Transverse colon (tissue), 4 donors: ENCODE results near the gene NUCB2. TPM values are rescaled to one million over a fixed set of nuclear protein-coding genes. Genes with fewer than 3 reads are reported as not detected.

Experiments used
- DNase-seq: peaks from one replicate; pipeline ENCODE4 v3.0.0-alpha.2; 2019
- H3K27ac ChIP-seq, 4 donors: fragments of 200-600 bp; sonication (generic); 2 replicates each; pipeline ENCODE4 v1.5.1; 2016 to 2018; ENCODE audit warnings: inconsistent platforms in 4 of 4
- H3K27me3 ChIP-seq: fragments of 200-600 bp; sonication (generic); 2 replicates; pipeline ENCODE4 v1.5.1; 2017; ENCODE audit warnings: inconsistent platforms
- H3K36me3 ChIP-seq, 4 donors: fragments of 200-600 bp; sonication (generic); 2 replicates each; pipeline ENCODE4 v1.5.1; 2017 to 2019; ENCODE audit warnings: inconsistent platforms in 4 of 4
- H3K4me1 ChIP-seq, 4 donors: fragments of 200-600 bp; sonication (generic); 2 replicates each; pipeline ENCODE4 v1.5.1; 2017 to 2020; ENCODE audit warnings: inconsistent platforms in 4 of 4
- H3K4me3 ChIP-seq, 4 donors: fragments of 200-600 bp; sonication (generic); 1 replicate in 1 of 4; 2 replicates in 3 of 4; pipeline versions ENCODE4 v1.5.1 to v1.6.1; 2017 to 2019; ENCODE audit warnings: inconsistent platforms in 4 of 4
- H3K9me3 ChIP-seq, 2 donors: fragments of 200-600 bp; sonication (generic); 2 replicates each; pipeline ENCODE4 v1.5.1; 2017 to 2019; ENCODE audit warnings: inconsistent platforms in 2 of 2
- CTCF ChIP-seq, 5 experiments: fragments of 200-600 bp in 3 of 5; fragments of 450-650 bp in 2 of 5; sonication (generic) in 3 of 5; IDR thresholded peaks; 1 replicate in 2 of 5; 2 replicates in 3 of 5; pipeline ENCODE4 v1.5.1; 2016 to 2017; ENCODE audit warnings: antibody characterized with exemption in 5 of 5, inconsistent platforms in 3 of 5, mild to moderate bottlenecking in 2 of 5, moderate library complexity in 1 of 5
- EP300 ChIP-seq: sonication (generic); formaldehyde crosslinking; IDR thresholded peaks from one replicate; pipeline ENCODE4 v1.6.1; 2017; ENCODE audit warnings: antibody characterized with exemption, low read depth
- POLR2A ChIP-seq: fragments of 450-650 bp; IDR thresholded peaks from one replicate; pipeline ENCODE4 v1.6.1; 2016; ENCODE audit warnings: antibody characterized with exemption, mild to moderate bottlenecking, moderate library complexity
- POLR2AphosphoS5 ChIP-seq, 3 donors: sonication (generic); formaldehyde crosslinking; IDR thresholded peaks; one replicate each; pipeline ENCODE4 v1.6.1; 2016; ENCODE audit warnings: antibody characterized with exemption in 3 of 3
- WGBS, 2 donors: methylation state at CpG; one replicate each; pipeline ENCODE4 v1.1.5; 2018; ENCODE audit warnings: low coverage in 1 of 2; 5-methylcytosine and 5-hydroxymethylcytosine counted together
- in situ Hi-C, 4 donors: fragments of 200-750 bp; cut with MboI; loops; one replicate each; pipeline versions ENCODE4 v1.15.0 to v1.15.1; 2017; ENCODE audit warnings: low sequenced_read_pairs in 3 of 4, low pct_ligation_motif_present in 1 of 4, low pct_unique_long_range_greater_than_20kb in 1 of 4
- intact Hi-C: fragments of 100-400 bp; cut with DNase I; formaldehyde crosslinking; loops from one replicate; pipeline ENCODE4 v1.15.1; 2023; ENCODE audit warnings: low total_unique reads
- total RNA-seq, 4 donors: library from RNA; depleted of rRNA; stranded (reverse); fragments of >200 nt; gene quantifications; one replicate each; pipeline ENCODE4 v1.1.0, GENCODE V29; 2016

NUCB2 gene
- total RNA-seq, 4 donors from 2014 or later = 5.0 to 28.9 (median 13.4) TPM

DNA sequence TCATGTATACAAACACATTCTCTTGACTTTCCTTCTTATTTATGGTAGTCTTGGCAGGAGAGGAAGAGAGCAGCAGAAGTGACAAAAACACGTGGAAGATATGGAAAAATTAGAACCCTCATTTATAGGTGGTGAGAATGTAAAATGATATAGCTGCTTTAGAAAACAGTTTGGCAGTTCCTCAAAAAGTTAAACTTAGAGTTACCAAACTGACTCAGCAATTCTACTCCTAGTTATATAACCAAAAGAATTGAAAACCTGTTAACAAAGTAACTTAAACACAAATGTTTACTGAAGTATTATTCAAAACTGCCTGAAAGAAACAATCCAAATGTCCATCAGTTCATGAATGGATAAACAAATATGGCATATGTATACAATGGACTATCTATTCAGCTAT is 16.8 kb downstream of the NUCB2 start:
- H3K4me3 ChIP-seq = no peak overlapping the region
- in situ Hi-C loops = no loop called here
- TF ChIP-seq EP300 = no peak
- TF ChIP-seq POLR2A = no peak
- TF ChIP-seq CTCF (IDR thresholded peaks at IDR 0.05) = no peak
- TF ChIP-seq POLR2AphosphoS5 (IDR thresholded peaks at IDR 0.05) = no peak
- no peak overlapping the region for H3K27ac ChIP-seq
- peaks cover 0 to 7% (median 0%) of the 10 kb centered on the region in 4 donors for H3K36me3 ChIP-seq
- H3K27me3 ChIP-seq = no peaks in the 10 kb centered on the region
- H3K4me1 ChIP-seq = no peaks in the 10 kb centered on the region
- intact Hi-C loops = no loop called here
- WGBS, 2 donors = 33% methylated on average over 1 of the region's 1 CpG
- no peak for DNase-seq
- H3K9me3 ChIP-seq = no peaks in the 10 kb centered on the region

DNA sequence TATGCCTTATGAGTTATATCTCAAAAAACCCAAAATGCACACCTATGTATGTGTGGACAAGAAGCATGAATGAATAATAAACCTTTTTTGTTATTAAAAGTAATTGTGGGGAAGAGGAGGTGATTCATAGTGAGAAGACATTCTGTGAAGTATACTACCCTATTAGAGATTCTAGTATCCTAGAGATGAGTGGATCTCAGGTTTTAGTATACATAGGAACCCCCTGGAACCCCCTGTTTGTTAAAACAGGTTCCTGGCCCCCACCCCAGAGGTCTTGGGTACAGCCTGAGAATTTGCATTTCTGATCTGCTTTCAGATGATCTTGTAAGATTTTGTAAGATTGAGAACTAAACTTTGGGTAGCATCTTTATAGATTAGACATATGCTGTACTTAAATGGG is 17.5 kb downstream of the NUCB2 start:
- in situ Hi-C loops (no loop called here), intact Hi-C loops (no loop called here)
- Histone ChIP-seq H3K27ac (no peak overlapping the region), H3K27me3 (no peaks in the 10 kb centered on the region), H3K36me3 (peaks cover 0 to 7% (median 0%) of the 10 kb centered on the region in 4 donors), H3K4me3 (no peak overlapping the region), H3K4me1 (no peaks in the 10 kb centered on the region), H3K9me3 (no peaks in the 10 kb centered on the region)
- DNase-seq = no peak
- TF ChIP-seq POLR2A = no peak
- no peak for TF ChIP-seq POLR2AphosphoS5 (IDR thresholded peaks at IDR 0.05)
- no peak for TF ChIP-seq CTCF (IDR thresholded peaks at IDR 0.05)
- no peak for TF ChIP-seq EP300

GRCh38 chr11:17296852-17297559 is 20.5 kb downstream of the NUCB2 start:
- no peaks in the 10 kb centered on the region for H3K9me3 ChIP-seq
- intact Hi-C loops = no loop called here
- peaks cover 0 to 14% (median 0%) of the 10 kb centered on the region in 4 donors for H3K36me3 ChIP-seq
- H3K27ac ChIP-seq = no peak overlapping the region
- no peak overlapping the region for H3K4me3 ChIP-seq
- 70 to 79% methylated on average over 6 of the region's 6 CpGs for WGBS, 2 donors
- no peaks in the 10 kb centered on the region for H3K4me1 ChIP-seq
- in situ Hi-C loops = no loop called here
- TF ChIP-seq POLR2AphosphoS5 (IDR thresholded peaks at IDR 0.05) (no peak), EP300 (no peak), POLR2A (no peak), CTCF (IDR thresholded peaks at IDR 0.05) (no peak)
- DNase-seq = no peak
- no peaks in the 10 kb centered on the region for H3K27me3 ChIP-seq

GRCh38 chr11:17298302-17298701 is 21.8 kb downstream of the NUCB2 start:
- DNase-seq = no peak
- WGBS, 2 donors = 85 to 89% methylated on average over 5 of the region's 5 CpGs
- no peaks in the 10 kb centered on the region for H3K27me3 ChIP-seq
- H3K27ac ChIP-seq = no peak overlapping the region
- intact Hi-C loops = no loop called here
- no peaks in the 10 kb centered on the region for H3K9me3 ChIP-seq
- H3K4me1 ChIP-seq = no peaks in the 10 kb centered on the region
- no peak for TF ChIP-seq POLR2A
- no peak for TF ChIP-seq POLR2AphosphoS5 (IDR thresholded peaks at IDR 0.05)
- no peak for TF ChIP-seq CTCF (IDR thresholded peaks at IDR 0.05)
- TF ChIP-seq EP300 = no peak
- no peak overlapping the region for H3K4me3 ChIP-seq
- in situ Hi-C loops = no loop called here
- peaks cover 0 to 18% (median 0%) of the 10 kb centered on the region in 4 donors for H3K36me3 ChIP-seq
